ENCODE data around the gene GDF9.

DNA sequence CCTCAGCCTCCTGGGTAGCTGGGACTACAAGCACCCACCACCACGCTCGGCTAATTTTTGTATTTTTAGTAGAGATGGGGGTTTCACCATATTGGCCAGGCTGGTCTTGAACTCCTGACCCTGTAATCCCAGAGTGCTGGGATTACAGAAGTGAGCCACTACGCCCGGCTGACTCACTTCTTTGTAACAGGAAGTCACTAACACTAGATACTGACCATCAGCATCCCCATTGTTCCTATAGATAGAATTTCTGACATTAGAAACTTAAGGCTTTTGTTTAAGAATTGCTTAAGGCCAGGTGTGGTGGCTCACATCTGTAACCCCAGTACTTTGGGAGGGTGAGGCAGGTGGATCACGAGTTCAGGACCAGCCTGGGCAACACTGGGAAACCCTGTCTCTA lies 49.4 kb upstream of the GDF9 start:
- TF ChIP-seq POLR2A (IDR thresholded peaks at IDR 0.05) = no peak
- TF ChIP-seq, protein P1, sequence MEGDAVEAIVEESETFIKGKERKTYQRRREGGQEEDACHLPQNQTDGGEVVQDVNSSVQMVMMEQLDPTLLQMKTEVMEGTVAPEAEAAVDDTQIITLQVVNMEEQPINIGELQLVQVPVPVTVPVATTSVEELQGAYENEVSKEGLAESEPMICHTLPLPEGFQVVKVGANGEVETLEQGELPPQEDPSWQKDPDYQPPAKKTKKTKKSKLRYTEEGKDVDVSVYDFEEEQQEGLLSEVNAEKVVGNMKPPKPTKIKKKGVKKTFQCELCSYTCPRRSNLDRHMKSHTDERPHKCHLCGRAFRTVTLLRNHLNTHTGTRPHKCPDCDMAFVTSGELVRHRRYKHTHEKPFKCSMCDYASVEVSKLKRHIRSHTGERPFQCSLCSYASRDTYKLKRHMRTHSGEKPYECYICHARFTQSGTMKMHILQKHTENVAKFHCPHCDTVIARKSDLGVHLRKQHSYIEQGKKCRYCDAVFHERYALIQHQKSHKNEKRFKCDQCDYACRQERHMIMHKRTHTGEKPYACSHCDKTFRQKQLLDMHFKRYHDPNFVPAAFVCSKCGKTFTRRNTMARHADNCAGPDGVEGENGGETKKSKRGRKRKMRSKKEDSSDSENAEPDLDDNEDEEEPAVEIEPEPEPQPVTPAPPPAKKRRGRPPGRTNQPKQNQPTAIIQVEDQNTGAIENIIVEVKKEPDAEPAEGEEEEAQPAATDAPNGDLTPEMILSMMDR (IDR thresholded peaks at IDR 0.05) = no peak
